K562 (cell line): ENCODE measurements around the gene PPP1CA. TPM values are rescaled to one million over a fixed set of nuclear protein-coding genes. Genes with fewer than 3 reads are reported as not detected.

ENCODE experiments used
- ATF6 ChIP-seq: sonication (generic); formaldehyde crosslinking; IDR thresholded peaks from 2 replicates; pipeline ENCODE4 v1.4.0; 2020; ENCODE audit warnings: mild to moderate bottlenecking, missing genetic modification reagents
- BACH1 ChIP-seq: fragments of 200-800 bp; sonication (Bioruptor generic); IDR thresholded peaks from 2 replicates; pipeline ENCODE4 v1.6.1; 2016; ENCODE audit warnings: missing genetic modification characterization, missing compliant biosample characterization
- BCOR ChIP-seq: fragments of 450-650 bp; IDR thresholded peaks from 2 replicates; pipeline ENCODE4 v1.6.1; 2016
- CREM ChIP-seq: IDR thresholded peaks from 2 replicates; pipeline ENCODE4 v1.6.1; 2014; ENCODE audit warnings: antibody characterized with exemption, low read depth
- DPF2 ChIP-seq: fragments of 450-650 bp; IDR thresholded peaks from 2 replicates; pipeline ENCODE4 v1.6.1; 2016
- ELK1 ChIP-seq: sonication (generic); formaldehyde crosslinking; IDR thresholded peaks from 2 replicates; pipeline ENCODE4 v1.8.1; 2022; ENCODE audit warnings: missing genetic modification reagents
- HLTF ChIP-seq: fragments of 450-650 bp; IDR thresholded peaks from 2 replicates; pipeline ENCODE4 v1.6.1; 2016
- HMGN3 ChIP-seq: IDR thresholded peaks from 2 replicates; pipeline ENCODE4 v1.6.1; 2011; ENCODE audit warnings: borderline replicate concordance, low read depth, mild to moderate bottlenecking, mixed read lengths, low read length; ENCODE audit not compliant: insufficient read length; ENCODE audit errors: extremely low read depth
- MCM7 ChIP-seq, 2 experiments: fragments of 450-650 bp; IDR thresholded peaks; 2 replicates each; pipeline ENCODE4 v1.6.1; 2016 to 2018
- NFIC ChIP-seq: fragments of 450-650 bp; IDR thresholded peaks from 2 replicates; pipeline ENCODE4 v1.6.1; 2017; ENCODE audit warnings: mild to moderate bottlenecking, inconsistent platforms
- POLR3G ChIP-seq: IDR thresholded peaks from 2 replicates; pipeline ENCODE4 v1.6.1; 2011; ENCODE audit not compliant: insufficient read length, insufficient replicate concordance; ENCODE audit errors: extremely low read depth
- RBBP5 ChIP-seq: fragments of 200-600 bp; sonication (generic); IDR thresholded peaks from 2 replicates; pipeline ENCODE4 v1.6.1; 2012; ENCODE audit warnings: borderline replicate concordance, mild to moderate bottlenecking, low read length, control low read depth, inconsistent platforms; ENCODE audit not compliant: insufficient read depth, poor library complexity, severe bottlenecking
- RBM15 ChIP-seq: fragments of 200-400 bp; formaldehyde crosslinking; IDR thresholded peaks from 2 replicates; pipeline ENCODE4 v1.6.1; 2018; ENCODE audit warnings: mild to moderate bottlenecking, low read length, moderate library complexity; ENCODE audit not compliant: insufficient read depth
- SMARCA4 ChIP-seq: fragments of 450-650 bp; IDR thresholded peaks from 2 replicates; pipeline ENCODE4 v1.6.1; 2016
- SMARCA5 ChIP-seq: fragments of 450-650 bp; IDR thresholded peaks from 2 replicates; pipeline ENCODE4 v1.6.1; 2016
- ZNF12 ChIP-seq: sonication (generic); formaldehyde crosslinking; IDR thresholded peaks from 2 replicates; pipeline ENCODE4 v1.4.0; 2020; ENCODE audit warnings: mild to moderate bottlenecking, missing genetic modification reagents
- ZNF507 ChIP-seq: conservative IDR thresholded peaks from 2 replicates; pipeline ENCODE4 v1.6.1; 2017; ENCODE audit warnings: missing genetic modification characterization, missing compliant biosample characterization
- ZNF655 ChIP-seq: fragments of 250-450 bp; sonication (Bioruptor Pico); IDR thresholded peaks from 2 replicates; pipeline ENCODE4 v1.5.0; 2021
- ZNF785 ChIP-seq: fragments of 250-450 bp; sonication (Bioruptor Pico); IDR thresholded peaks from 2 replicates; pipeline ENCODE4 v1.4.0; 2020; ENCODE audit warnings: mild to moderate bottlenecking
- polyA plus RNA-seq, 8 experiments: library from polyadenylated mRNA; depleted of rRNA in 4 of 8; stranded (reverse) in 5 of 8; unstranded in 3 of 8; fragments of >200 nt; fragmentation: Nextera tagmentation in 2 of 8; fragmentation: Illumina TruSeq in 1 of 8; extraction: Ambion mirVana in 2 of 8; extraction: Trizol in 1 of 8; gene quantifications; 2 replicates each; pipeline versions ENCODE4 v1.2.1 to v1.2.3, GENCODE V29; 2011 to 2014; ENCODE audit warnings: inconsistent platforms in 1 of 8, missing spikeins in 1 of 8
- total RNA-seq, 7 experiments: library from RNA; depleted of rRNA in 6 of 7; stranded (reverse); fragments of >200 nt in 6 of 7; fragmentation: Illumina TruSeq in 2 of 7; extraction: Trizol in 2 of 7; gene quantifications; 2 replicates each; pipeline versions ENCODE4 v1.2.1 to v1.2.3, GENCODE V29; 2011 to 2021; ENCODE audit warnings: low replicate concordance in 1 of 7
- TF ChIP-seq, protein P1 (sequence below): fragments of 450-650 bp; IDR thresholded peaks from 2 replicates; pipeline ENCODE4 v1.6.1; 2016; ENCODE audit warnings: borderline replicate concordance
- TF ChIP-seq, protein P2 (sequence below): fragments of 450-650 bp; IDR thresholded peaks from 2 replicates; pipeline ENCODE4 v1.6.1; 2016; ENCODE audit warnings: missing biosample characterization, missing genetic modification characterization

Gene PPP1CA
- total and polyA plus RNA-seq, 9 of the 15 experiments (the other 6 are each of a cell fraction or from before 2014, with no cell fraction given): 18.2 to 242 (median 188) TPM

- TF ChIP-seq DPF2 (0 out of 2 replicates have a peak, but pooled peaks have one; percentile 51), HMGN3 (no peak), ELK1 (CRISPR knock-in tag) (no peak), NFIC (0 out of 2 replicates have a peak, but pooled peaks have one; percentile 10), SMARCA5 (peak; percentile 79), BCOR (peak; percentile 50; the same call in 1 of the 2 replicates), RBM15 (no peak), CREM (no peak), ZNF12 (CRISPR knock-in tag) (no peak), HLTF (peak; percentile 87; the same call in 1 of the 2 replicates), SMARCA4 (peak; percentile 51; the same call in 1 of the 2 replicates), POLR3G (no peak), ZNF507 (tag) (no peak), ZNF655 (CRISPR knock-in tag) (no peak), ATF6 (CRISPR knock-in tag) (no peak), BACH1 (no peak), MCM7 (IDR thresholded peaks at IDR 0.05) (no peak), RBBP5 (peak; percentile 8), ZNF785 (CRISPR knock-in tag) (no peak)
- TF ChIP-seq, protein P1, sequence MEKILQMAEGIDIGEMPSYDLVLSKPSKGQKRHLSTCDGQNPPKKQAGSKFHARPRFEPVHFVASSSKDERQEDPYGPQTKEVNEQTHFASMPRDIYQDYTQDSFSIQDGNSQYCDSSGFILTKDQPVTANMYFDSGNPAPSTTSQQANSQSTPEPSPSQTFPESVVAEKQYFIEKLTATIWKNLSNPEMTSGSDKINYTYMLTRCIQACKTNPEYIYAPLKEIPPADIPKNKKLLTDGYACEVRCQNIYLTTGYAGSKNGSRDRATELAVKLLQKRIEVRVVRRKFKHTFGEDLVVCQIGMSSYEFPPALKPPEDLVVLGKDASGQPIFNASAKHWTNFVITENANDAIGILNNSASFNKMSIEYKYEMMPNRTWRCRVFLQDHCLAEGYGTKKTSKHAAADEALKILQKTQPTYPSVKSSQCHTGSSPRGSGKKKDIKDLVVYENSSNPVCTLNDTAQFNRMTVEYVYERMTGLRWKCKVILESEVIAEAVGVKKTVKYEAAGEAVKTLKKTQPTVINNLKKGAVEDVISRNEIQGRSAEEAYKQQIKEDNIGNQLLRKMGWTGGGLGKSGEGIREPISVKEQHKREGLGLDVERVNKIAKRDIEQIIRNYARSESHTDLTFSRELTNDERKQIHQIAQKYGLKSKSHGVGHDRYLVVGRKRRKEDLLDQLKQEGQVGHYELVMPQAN: peak; percentile 52; the same call in 1 of the 2 replicates
- TF ChIP-seq, protein P2, sequence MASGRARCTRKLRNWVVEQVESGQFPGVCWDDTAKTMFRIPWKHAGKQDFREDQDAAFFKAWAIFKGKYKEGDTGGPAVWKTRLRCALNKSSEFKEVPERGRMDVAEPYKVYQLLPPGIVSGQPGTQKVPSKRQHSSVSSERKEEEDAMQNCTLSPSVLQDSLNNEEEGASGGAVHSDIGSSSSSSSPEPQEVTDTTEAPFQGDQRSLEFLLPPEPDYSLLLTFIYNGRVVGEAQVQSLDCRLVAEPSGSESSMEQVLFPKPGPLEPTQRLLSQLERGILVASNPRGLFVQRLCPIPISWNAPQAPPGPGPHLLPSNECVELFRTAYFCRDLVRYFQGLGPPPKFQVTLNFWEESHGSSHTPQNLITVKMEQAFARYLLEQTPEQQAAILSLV (tag): no peak
These were observed 30.3 kb downstream of the PPP1CA start (continued) for GRCh38 chr11:67371189-67371910.
